ENCODE data around the gene TNN. TPM values are rescaled to one million over a fixed set of nuclear protein-coding genes. Genes with fewer than 3 reads are reported as not detected.
"Not testable (repeated sequence)": the region's sequence is repeated elsewhere in the genome, so short reads cannot be mapped to it uniquely, and the experiment has no call there.

Gene TNN
- total RNA-seq, 1 experiment from 2014 or later = 0.11 TPM

DNA sequence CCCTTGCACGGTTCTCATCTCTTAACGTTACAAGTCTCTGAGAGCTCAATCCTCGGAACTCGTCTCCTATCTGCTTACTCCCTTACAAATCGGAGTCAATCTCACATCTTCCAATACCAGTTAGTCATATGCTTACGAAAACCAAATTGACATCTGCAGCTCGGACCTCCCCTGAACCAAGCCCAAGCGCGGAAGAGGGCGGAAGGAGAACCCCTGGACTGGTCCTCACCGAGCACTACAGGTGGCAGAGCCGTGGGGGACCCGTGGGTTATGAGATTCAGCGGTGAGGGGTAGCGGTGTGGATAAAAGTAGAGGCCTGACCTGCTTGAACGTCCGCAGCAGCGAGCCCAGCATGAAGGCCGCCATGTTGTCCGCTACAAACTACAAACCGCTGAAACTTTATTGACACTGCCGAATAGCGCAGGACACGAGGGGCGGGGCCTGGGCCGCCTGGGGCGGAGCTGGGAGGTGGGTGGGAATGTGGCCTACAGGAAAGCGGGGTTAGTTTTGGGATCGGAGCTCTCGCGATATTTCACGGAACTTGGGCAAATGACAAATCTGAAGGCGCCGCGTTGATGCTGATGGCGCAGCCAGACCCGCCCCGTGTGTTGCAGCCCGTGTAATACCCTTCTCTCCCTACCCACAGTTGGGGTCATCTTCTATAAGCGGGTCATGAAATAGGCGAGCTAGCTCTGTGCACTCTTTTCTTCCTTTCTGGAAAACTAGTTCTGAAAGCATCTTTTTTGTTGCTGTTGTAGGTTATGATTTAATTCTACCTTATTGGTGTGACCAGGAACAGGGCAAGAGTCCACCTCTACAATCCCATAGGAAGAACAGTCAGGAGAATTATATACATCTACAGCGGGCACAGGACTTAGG is 44.4 kb upstream of the TNN start, which contains the start of gene MRPS14:
Gene MRPS14, minus strand, starts transcription at position 383 of the 879 bp plus-strand sequence. Its CDS starts 17 bp downstream, at position 366.
- H2AK5ac ChIP-seq (ENCODE audit: insufficient read length, low read length) = peak within 1 kb of the TSS; percentile 94
- Mint-ChIP-seq H3K4me3 (peak within 1 kb of the TSS; percentile 86 to 94), H3K9me3 (no peaks in the 10 kb centered on the region; a peak in 2 of 5 replicates), H3K4me1 (peaks cover 0 to 10% of the 10 kb centered on the region in 2 experiments; a peak in 2 of 4 replicates), H3K27me3 (ENCODE audit: low read depth) (no peaks in the 10 kb centered on the region), H3K36me3 (ENCODE audit: insufficient read depth in 1 of 3, low read depth in 3 of 3) (peaks cover 0 to under 1% (median under 1%) of the 10 kb centered on the region in 3 experiments; a peak in 2 of 7 replicates), H3K27ac (peak within 1 kb of the TSS; percentile 89 to 96 (median 95))
- peaks cover 2% of the 10 kb centered on the region; the same call in 1 of the 2 replicates for H3K4me1 ChIP-seq (ENCODE audit: insufficient read depth, low read length)
- H2BK12ac ChIP-seq (ENCODE audit: insufficient read length, low read depth, low read length) = no peak within 1 kb of the TSS
- no peak within 1 kb of the TSS for H2BK20ac ChIP-seq (ENCODE audit: low read depth, low read length, poor library complexity, severe bottlenecking)
- H4K20me1 ChIP-seq (ENCODE audit: control insufficient read depth, insufficient read depth, insufficient read length) = no peaks in the 10 kb centered on the region
- peak within 1 kb of the TSS; percentile 98 for H3K9ac ChIP-seq (ENCODE audit: extremely low read depth, insufficient read length, low read length)
- H4K8ac ChIP-seq (replicated peaks; ENCODE audit: insufficient read length, low read depth, low read length) = peak within 1 kb of the TSS; percentile 96
- no peak within 1 kb of the TSS for H2BK120ac ChIP-seq (ENCODE audit: low read depth, low read length, poor library complexity, severe bottlenecking)
- H3K14ac ChIP-seq (ENCODE audit: insufficient read depth, low read length) = peak within 1 kb of the TSS; percentile 87
- peak within 1 kb of the TSS; percentile 43 for H3K27ac ChIP-seq (ENCODE audit: insufficient read length, low read depth, low read length)
- peaks cover 9% of the 10 kb centered on the region; the same call in 1 of the 2 replicates for H3K79me2 ChIP-seq (ENCODE audit: insufficient read depth, low read length)
- H3T11ph ChIP-seq (ENCODE audit: low read length) = peak within 1 kb of the TSS; percentile 43
- H2AFZ ChIP-seq (ENCODE audit: low read length) = peak within 1 kb of the TSS; percentile 99
- TF ChIP-seq, protein P1, sequence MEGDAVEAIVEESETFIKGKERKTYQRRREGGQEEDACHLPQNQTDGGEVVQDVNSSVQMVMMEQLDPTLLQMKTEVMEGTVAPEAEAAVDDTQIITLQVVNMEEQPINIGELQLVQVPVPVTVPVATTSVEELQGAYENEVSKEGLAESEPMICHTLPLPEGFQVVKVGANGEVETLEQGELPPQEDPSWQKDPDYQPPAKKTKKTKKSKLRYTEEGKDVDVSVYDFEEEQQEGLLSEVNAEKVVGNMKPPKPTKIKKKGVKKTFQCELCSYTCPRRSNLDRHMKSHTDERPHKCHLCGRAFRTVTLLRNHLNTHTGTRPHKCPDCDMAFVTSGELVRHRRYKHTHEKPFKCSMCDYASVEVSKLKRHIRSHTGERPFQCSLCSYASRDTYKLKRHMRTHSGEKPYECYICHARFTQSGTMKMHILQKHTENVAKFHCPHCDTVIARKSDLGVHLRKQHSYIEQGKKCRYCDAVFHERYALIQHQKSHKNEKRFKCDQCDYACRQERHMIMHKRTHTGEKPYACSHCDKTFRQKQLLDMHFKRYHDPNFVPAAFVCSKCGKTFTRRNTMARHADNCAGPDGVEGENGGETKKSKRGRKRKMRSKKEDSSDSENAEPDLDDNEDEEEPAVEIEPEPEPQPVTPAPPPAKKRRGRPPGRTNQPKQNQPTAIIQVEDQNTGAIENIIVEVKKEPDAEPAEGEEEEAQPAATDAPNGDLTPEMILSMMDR (conservative IDR thresholded peaks at IDR 0.05) = no peak
- no peak within 1 kb of the TSS for H4K91ac ChIP-seq (ENCODE audit: insufficient read length, low read depth, low read length)
- H3K9me3 ChIP-seq (ENCODE audit: control insufficient read depth, low read depth, low read length) = no peaks in the 10 kb centered on the region
- peaks cover 5% of the 10 kb centered on the region for H3K23me2 ChIP-seq (ENCODE audit: insufficient read length, low read depth, low read length, poor library complexity, severe bottlenecking)
- peak within 1 kb of the TSS; percentile 95 for H4K5ac ChIP-seq (ENCODE audit: insufficient read length, low read depth, low read length)
- no peaks in the 10 kb centered on the region for H3K27me3 ChIP-seq (ENCODE audit: insufficient read depth, low read length)
- H3K4ac ChIP-seq (ENCODE audit: low read depth, low read length) = no peak within 1 kb of the TSS; the same call in 1 of the 2 replicates
- H2BK5ac ChIP-seq (ENCODE audit: insufficient read length, low read length) = no peak within 1 kb of the TSS
- H3K18ac ChIP-seq (ENCODE audit: insufficient read length, low read depth, low read length) = peak within 1 kb of the TSS; percentile 83
- peak; percentile 98 for DNase-seq
- H3K23ac ChIP-seq (ENCODE audit: insufficient read length, low read depth, low read length) = no peak within 1 kb of the TSS
- no peak within 1 kb of the TSS for H2BK15ac ChIP-seq (ENCODE audit: low read depth, low read length)
- peak within 1 kb of the TSS; percentile 86 for H3K56ac ChIP-seq (ENCODE audit: insufficient read length, low read depth, low read length)
- WGBS (ENCODE audit: extremely low coverage, insufficient read length, low lambda C conversion rate) = no CpG with 5 or more reads among the region's 42 CpGs
- peaks cover 4% of the 10 kb centered on the region for H3K79me1 ChIP-seq (ENCODE audit: insufficient read depth, low read depth, low read length, poor library complexity, severe bottlenecking)
- peak within 1 kb of the TSS; percentile 100 for H3K4me2 ChIP-seq (ENCODE audit: insufficient read depth, insufficient read length, low read length)

- H3K9me3 Mint-ChIP-seq; H2BK5ac ChIP-seq (ENCODE audit: insufficient read length, low read length); H3K9me3 ChIP-seq (ENCODE audit: control insufficient read depth, low read depth, low read length); H3K79me2 ChIP-seq (ENCODE audit: insufficient read depth, low read length); H4K91ac ChIP-seq (ENCODE audit: insufficient read length, low read depth, low read length); H3K27me3 ChIP-seq (ENCODE audit: insufficient read depth, low read length); DNase-seq; H2BK12ac ChIP-seq (ENCODE audit: insufficient read length, low read depth, low read length); H3K23me2 ChIP-seq (ENCODE audit: insufficient read length, low read depth, low read length, poor library complexity, severe bottlenecking); H3K4me1 ChIP-seq (ENCODE audit: insufficient read depth, low read length); H3K4ac ChIP-seq (ENCODE audit: low read depth, low read length); H3K36me3 Mint-ChIP-seq (ENCODE audit: insufficient read depth in 1 of 3, low read depth in 3 of 3); H2BK15ac ChIP-seq (ENCODE audit: low read depth, low read length); H2BK20ac ChIP-seq (ENCODE audit: low read depth, low read length, poor library complexity, severe bottlenecking); H4K20me1 ChIP-seq (ENCODE audit: control insufficient read depth, insufficient read depth, insufficient read length); H3K27me3 Mint-ChIP-seq (ENCODE audit: low read depth); H3K56ac ChIP-seq (ENCODE audit: insufficient read length, low read depth, low read length); H2BK120ac ChIP-seq (ENCODE audit: low read depth, low read length, poor library complexity, severe bottlenecking); H3K79me1 ChIP-seq (ENCODE audit: insufficient read depth, low read depth, low read length, poor library complexity, severe bottlenecking); H3K23ac ChIP-seq (ENCODE audit: insufficient read length, low read depth, low read length): not testable (repeated sequence)
- H3T11ph ChIP-seq (ENCODE audit: low read length) = peak overlapping the region; percentile 43
- peak overlapping the region; percentile 72 for H3K18ac ChIP-seq (ENCODE audit: insufficient read length, low read depth, low read length)
- H2AK5ac ChIP-seq (ENCODE audit: insufficient read length, low read length) = peak overlapping the region; percentile 94
- peak overlapping the region; percentile 72 for H3K9ac ChIP-seq (ENCODE audit: extremely low read depth, insufficient read length, low read length)
- peak overlapping the region; percentile 96 for H4K8ac ChIP-seq (replicated peaks; ENCODE audit: insufficient read length, low read depth, low read length)
- Mint-ChIP-seq H3K4me1 (peaks cover 0 to 10% of the 10 kb centered on the region in 2 experiments; a peak in 2 of 4 replicates), H3K4me3 (peak overlapping the region; percentile 86 to 94), H3K27ac (peak overlapping the region; percentile 89 to 96 (median 95))
- peak overlapping the region; percentile 43; the same call in 1 of the 2 replicates for H3K14ac ChIP-seq (ENCODE audit: insufficient read depth, low read length)
- H3K27ac ChIP-seq (ENCODE audit: insufficient read length, low read depth, low read length) = peak overlapping the region; percentile 43
- WGBS (ENCODE audit: extremely low coverage, insufficient read length, low lambda C conversion rate) = no CpG with 5 or more reads among the region's 2 CpGs
- peak overlapping the region; percentile 95 for H4K5ac ChIP-seq (ENCODE audit: insufficient read length, low read depth, low read length)
- H2AFZ ChIP-seq (ENCODE audit: low read length) = peak overlapping the region; percentile 75
- H3K4me2 ChIP-seq (ENCODE audit: insufficient read depth, insufficient read length, low read length) = peak overlapping the region; percentile 100
These were observed 43.8 kb upstream of the TNN start for GRCh38 chr1:175023922-175024242.
